Tibial nerve (tissue), 4 donors: ENCODE results near the gene SLC37A1. TPM values are rescaled to one million over a fixed set of nuclear protein-coding genes. Genes with fewer than 3 reads are reported as not detected.
A peak's percentile ranks its signal among the peaks of the same experiment; 100 is the strongest.

ENCODE experiments used
- DNase-seq, 2 donors: peaks; one replicate each; pipeline ENCODE4 v3.0.0-alpha.2; 2019; ENCODE audit warnings: low spot score in 2 of 2
- H3K27ac ChIP-seq, 4 donors: fragments of 200-600 bp; sonication (generic) in 3 of 4; one replicate each; pipeline ENCODE4 v1.5.1; 2017 to 2019; ENCODE audit warnings: mild to moderate bottlenecking in 1 of 4
- H3K27me3 ChIP-seq, 2 donors: fragments of 200-600 bp; sonication (generic) in 1 of 2; one replicate each; pipeline versions ENCODE4 v1.5.1 to v1.6.0; 2017 to 2019
- H3K36me3 ChIP-seq, 3 donors: fragments of 200-600 bp; sonication (generic); one replicate each; pipeline ENCODE4 v1.5.1; 2018 to 2019
- H3K4me1 ChIP-seq, 4 donors: fragments of 200-600 bp; sonication (generic) in 3 of 4; one replicate each; pipeline ENCODE4 v1.5.1; 2017 to 2019
- H3K4me3 ChIP-seq, 4 donors: fragments of 200-600 bp; sonication (generic) in 3 of 4; one replicate each; pipeline ENCODE4 v1.5.1; 2017 to 2019; ENCODE audit warnings: mild to moderate bottlenecking in 1 of 4, moderate library complexity in 1 of 4
- H3K9me3 ChIP-seq, 4 donors: fragments of 200-600 bp; sonication (generic) in 3 of 4; one replicate each; pipeline ENCODE4 v1.5.1; 2017 to 2019
- CTCF ChIP-seq, 5 experiments: fragments of 200-600 bp in 3 of 5; fragments of 450-650 bp in 2 of 5; sonication (generic) in 3 of 5; IDR thresholded peaks; one replicate each; pipeline ENCODE4 v1.5.1; 2016 to 2019; ENCODE audit warnings: antibody characterized with exemption in 5 of 5, mild to moderate bottlenecking in 3 of 5, moderate library complexity in 2 of 5
- EP300 ChIP-seq, 2 donors: sonication (generic); formaldehyde crosslinking; IDR thresholded peaks; one replicate each; pipeline ENCODE4 v1.6.1; 2017; ENCODE audit warnings: antibody characterized with exemption in 2 of 2, mild to moderate bottlenecking in 1 of 2
- POLR2A ChIP-seq, 2 donors: fragments of 450-650 bp; IDR thresholded peaks; one replicate each; pipeline ENCODE4 v1.6.1; 2017; ENCODE audit warnings: antibody characterized with exemption in 2 of 2, mild to moderate bottlenecking in 2 of 2, moderate library complexity in 2 of 2
- WGBS, 2 donors: methylation state at CpG; one replicate each; pipeline ENCODE4 v1.1.5; 2018; 5-methylcytosine and 5-hydroxymethylcytosine counted together
- total RNA-seq, 4 donors: library from RNA; depleted of rRNA; stranded (reverse); fragments of >200 nt; gene quantifications; one replicate each; pipeline ENCODE4 v1.1.0, GENCODE V29; 2016

Gene SLC37A1
- total RNA-seq, 4 donors from 2014 or later: 4.4 to 6.7 (median 5.0) TPM

DNA sequence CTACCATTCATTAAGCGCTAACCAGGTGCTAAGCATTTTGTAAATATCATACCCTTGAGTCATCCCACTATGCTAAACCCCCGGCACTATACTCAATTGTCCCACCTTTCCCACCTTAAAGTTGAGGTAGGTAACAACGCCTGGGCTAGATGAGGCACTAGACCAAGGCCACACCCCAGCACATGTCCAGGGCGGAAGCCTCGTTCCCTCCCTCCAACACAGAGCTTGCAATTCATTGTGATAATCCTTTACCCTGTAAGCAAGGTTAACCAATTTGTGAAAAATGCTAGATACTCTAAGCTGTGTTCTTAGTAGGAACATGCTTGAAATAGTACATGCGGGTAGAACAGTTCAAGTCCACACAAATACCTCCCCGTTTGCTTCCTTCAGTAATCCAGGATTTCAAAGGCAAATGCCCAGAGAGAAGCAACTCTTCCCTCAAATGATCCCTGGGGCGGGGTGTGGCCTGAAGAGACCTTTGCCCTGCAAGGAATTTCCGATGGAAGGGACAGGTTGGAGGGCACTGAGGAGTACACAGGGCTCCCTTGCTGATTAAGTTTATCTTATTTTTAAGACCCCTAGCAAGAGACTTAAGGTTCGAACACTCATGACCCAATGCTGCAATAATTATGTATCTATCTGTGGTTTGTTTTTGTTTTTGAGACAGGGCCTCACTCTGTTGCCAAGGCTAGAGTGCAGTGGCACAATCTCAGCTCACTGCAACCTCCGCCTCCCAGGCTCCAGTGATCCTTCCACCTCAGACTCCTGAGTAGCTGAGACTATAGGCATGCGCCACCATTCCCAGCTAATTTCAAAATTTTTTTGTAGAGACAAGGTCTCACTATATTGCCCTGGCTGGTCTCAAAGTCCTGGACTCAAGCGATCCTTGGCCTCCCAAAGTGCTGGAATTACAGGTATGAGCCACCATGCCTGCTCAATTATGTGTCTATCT lies 20.3 kb upstream of the SLC37A1 start:
- 75 to 82% methylated on average over 13 of the region's 13 CpGs for WGBS, 2 donors

GRCh38 chr21:42495027-42495426 lies 18.6 kb upstream of the SLC37A1 start:
- Histone ChIP-seq H3K4me1 (peaks cover 0 to 11% (median 4%) of the 10 kb centered on the region in 4 donors), H3K9me3 (no peaks in the 10 kb centered on the region), H3K27ac (peak overlapping the region in 1 of 4 donors; percentile 37), H3K36me3 (no peaks in the 10 kb centered on the region), H3K27me3 (no peaks in the 10 kb centered on the region), H3K4me3 (no peak overlapping the region)
- TF ChIP-seq POLR2A (IDR thresholded peaks at IDR 0.05) (no peak), CTCF (IDR thresholded peaks at IDR 0.05) (no peak)
- no peak for DNase-seq
- 93 to 97% methylated on average over 5 of the region's 5 CpGs for WGBS, 2 donors

More for the DNA sequence above, 20.3 kb upstream of the SLC37A1 start:
- H3K9me3 ChIP-seq: no peaks in the 10 kb centered on the region
- H3K4me3 ChIP-seq: no peak overlapping the region
- no peak overlapping the region for H3K27ac ChIP-seq
- DNase-seq: no peak
- TF ChIP-seq CTCF (IDR thresholded peaks at IDR 0.05): no peak
- no peak for TF ChIP-seq POLR2A (IDR thresholded peaks at IDR 0.05)
- no peak for TF ChIP-seq EP300 (IDR thresholded peaks at IDR 0.05)
- H3K36me3 ChIP-seq: no peaks in the 10 kb centered on the region
- no peaks in the 10 kb centered on the region for H3K27me3 ChIP-seq
- H3K4me1 ChIP-seq: peaks cover 0 to 11% (median 4%) of the 10 kb centered on the region in 4 donors

DNA sequence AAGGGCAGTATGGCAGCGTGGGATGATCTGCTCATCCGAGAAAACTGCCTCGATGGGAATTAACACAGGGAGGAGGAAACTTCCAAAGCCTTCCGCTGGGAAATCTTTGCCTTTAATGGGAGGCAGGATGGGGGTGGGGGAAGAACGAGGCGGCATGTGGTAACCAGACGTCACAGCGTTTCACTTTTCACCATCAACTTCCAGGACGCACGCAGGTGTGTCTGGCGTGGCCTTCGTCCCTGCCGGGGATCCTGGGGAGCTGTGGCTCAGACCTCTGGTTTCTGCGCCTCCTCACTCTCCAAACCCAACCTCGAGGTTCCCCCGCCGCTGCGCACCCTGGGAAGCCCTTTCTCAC lies 17.9 kb upstream of the SLC37A1 start:
- H3K27ac ChIP-seq: peak overlapping the region in 3 of 4 donors; percentile 37 to 90 (median 62)
- WGBS, 2 donors: 1% methylated on average over 18 of the region's 18 CpGs
- H3K4me3 ChIP-seq: peak overlapping the region; percentile 62 to 73 (median 72)
- TF ChIP-seq CTCF (IDR thresholded peaks at IDR 0.05) (peak in 1 of 5 experiments; percentile 12), POLR2A (IDR thresholded peaks at IDR 0.05) (no peak)
- DNase-seq: peak in 1 of 2 donors; percentile 21
- no peaks in the 10 kb centered on the region for H3K27me3 ChIP-seq
- no peaks in the 10 kb centered on the region for H3K9me3 ChIP-seq
- H3K36me3 ChIP-seq: no peaks in the 10 kb centered on the region
- peaks cover 0 to 11% (median 4%) of the 10 kb centered on the region in 4 donors for H3K4me1 ChIP-seq

- WGBS, 2 donors: 0 to 1% methylated on average over 21 to 48 of the region's 58 CpGs
- TF ChIP-seq EP300 (IDR thresholded peaks at IDR 0.05): peak; percentile 89 to 95
- peak; percentile 83 to 96 for TF ChIP-seq POLR2A (IDR thresholded peaks at IDR 0.05)
- TF ChIP-seq CTCF (IDR thresholded peaks at IDR 0.05): no peak
- peak within 1 kb of the TSS; percentile 83 to 94 (median 90) for H3K27ac ChIP-seq
- H3K27me3 ChIP-seq: no peaks in the 10 kb centered on the region
- peak; percentile 99 for DNase-seq
- no peaks in the 10 kb centered on the region for H3K36me3 ChIP-seq
- H3K4me1 ChIP-seq: peaks cover 0 to 11% (median 4%) of the 10 kb centered on the region in 4 donors
- peak within 1 kb of the TSS; percentile 62 to 73 (median 72) for H3K4me3 ChIP-seq
- no peaks in the 10 kb centered on the region for H3K9me3 ChIP-seq
Observed at GRCh38 chr21:42496120-42496838, 17.4 kb upstream of the SLC37A1 start, which contains the start of gene RSPH1. TSS of gene RSPH1 (minus strand) at chr21:42496224. CDS start at chr21:42496186, 38 bp downstream.
